Measurements from ENCODE around the gene MINK1.

Gene MINK1

GRCh38 chr17:4810696-4811290, 22.3 kb upstream of the MINK1 start:
- DNase-seq (ENCODE audit: low read depth) = no peak
- no peak overlapping the region for H3K4me3 ChIP-seq (ENCODE audit: control insufficient read depth, low read depth, low read length)
- TF ChIP-seq CTCF (conservative IDR thresholded peaks at IDR 0.05; ENCODE audit: control insufficient read depth, insufficient read depth, low read depth, low read length) = no peak

GRCh38 chr17:4811471-4811870, 21.7 kb upstream of the MINK1 start:
- DNase-seq (ENCODE audit: low read depth) = no peak
- H3K4me3 ChIP-seq (ENCODE audit: control insufficient read depth, low read depth, low read length) = no peak overlapping the region
- no peak for TF ChIP-seq CTCF (conservative IDR thresholded peaks at IDR 0.05; ENCODE audit: control insufficient read depth, insufficient read depth, low read depth, low read length)

- no peak overlapping the region for H3K4me3 ChIP-seq (ENCODE audit: control insufficient read depth, low read depth, low read length)
- no peak for TF ChIP-seq CTCF (conservative IDR thresholded peaks at IDR 0.05; ENCODE audit: control insufficient read depth, insufficient read depth, low read depth, low read length)
- no peak for DNase-seq (ENCODE audit: low read depth)
Measured at GRCh38 chr17:4812690-4813089, 20.4 kb upstream of the MINK1 start.

GRCh38 chr17:4815043-4815675, 18.0 kb upstream of the MINK1 start:
- no peak for TF ChIP-seq CTCF (conservative IDR thresholded peaks at IDR 0.05; ENCODE audit: control insufficient read depth, insufficient read depth, low read depth, low read length)
- H3K4me3 ChIP-seq (ENCODE audit: control insufficient read depth, low read depth, low read length) = no peak overlapping the region
- no peak for DNase-seq (ENCODE audit: low read depth)

GRCh38 chr17:4816826-4817225, 16.3 kb upstream of the MINK1 start:
- no peak overlapping the region for H3K4me3 ChIP-seq (ENCODE audit: control insufficient read depth, low read depth, low read length)
- no peak for TF ChIP-seq CTCF (conservative IDR thresholded peaks at IDR 0.05; ENCODE audit: control insufficient read depth, insufficient read depth, low read depth, low read length)
- no peak for DNase-seq (ENCODE audit: low read depth)

GRCh38 chr17:4818276-4818675, 14.9 kb upstream of the MINK1 start:
- no peak for TF ChIP-seq CTCF (conservative IDR thresholded peaks at IDR 0.05; ENCODE audit: control insufficient read depth, insufficient read depth, low read depth, low read length)
- H3K4me3 ChIP-seq (ENCODE audit: control insufficient read depth, low read depth, low read length) = no peak overlapping the region
- DNase-seq (ENCODE audit: low read depth) = no peak
